Measurements from ENCODE around the gene TATDN3.

GRCh38 chr1:212771341-212771740 is 20.4 kb upstream of the TATDN3 start:
- no peak for TF ChIP-seq CTCF (IDR thresholded peaks at IDR 0.05 in 2 of 3, conservative IDR thresholded peaks at IDR 0.05 in 1 of 3; ENCODE audit: borderline replicate concordance in 1 of 3, insufficient read depth in 1 of 3, low read depth in 2 of 3, low read length in 2 of 3)
- TF ChIP-seq POLR2A (IDR thresholded peaks at IDR 0.05; ENCODE audit: borderline replicate concordance, extremely low read depth, insufficient read depth, insufficient read length), result no peak
- TF ChIP-seq SIN3A (IDR thresholded peaks at IDR 0.05; ENCODE audit: low read depth), result no peak
